GM19452 (cell line): ENCODE measurements around the gene USH1G.
"Not testable (repeated sequence)": the region's sequence is repeated elsewhere in the genome, so short reads cannot be mapped to it uniquely, and the experiment has no call there.

ENCODE experiments used
- ATAC-seq: cut with Tn5 transposase; IDR thresholded peaks from one replicate; pipeline ENCODE4 v1.9.1; 2021; ENCODE audit not compliant: unreplicated experiment

Gene USH1G

DNA sequence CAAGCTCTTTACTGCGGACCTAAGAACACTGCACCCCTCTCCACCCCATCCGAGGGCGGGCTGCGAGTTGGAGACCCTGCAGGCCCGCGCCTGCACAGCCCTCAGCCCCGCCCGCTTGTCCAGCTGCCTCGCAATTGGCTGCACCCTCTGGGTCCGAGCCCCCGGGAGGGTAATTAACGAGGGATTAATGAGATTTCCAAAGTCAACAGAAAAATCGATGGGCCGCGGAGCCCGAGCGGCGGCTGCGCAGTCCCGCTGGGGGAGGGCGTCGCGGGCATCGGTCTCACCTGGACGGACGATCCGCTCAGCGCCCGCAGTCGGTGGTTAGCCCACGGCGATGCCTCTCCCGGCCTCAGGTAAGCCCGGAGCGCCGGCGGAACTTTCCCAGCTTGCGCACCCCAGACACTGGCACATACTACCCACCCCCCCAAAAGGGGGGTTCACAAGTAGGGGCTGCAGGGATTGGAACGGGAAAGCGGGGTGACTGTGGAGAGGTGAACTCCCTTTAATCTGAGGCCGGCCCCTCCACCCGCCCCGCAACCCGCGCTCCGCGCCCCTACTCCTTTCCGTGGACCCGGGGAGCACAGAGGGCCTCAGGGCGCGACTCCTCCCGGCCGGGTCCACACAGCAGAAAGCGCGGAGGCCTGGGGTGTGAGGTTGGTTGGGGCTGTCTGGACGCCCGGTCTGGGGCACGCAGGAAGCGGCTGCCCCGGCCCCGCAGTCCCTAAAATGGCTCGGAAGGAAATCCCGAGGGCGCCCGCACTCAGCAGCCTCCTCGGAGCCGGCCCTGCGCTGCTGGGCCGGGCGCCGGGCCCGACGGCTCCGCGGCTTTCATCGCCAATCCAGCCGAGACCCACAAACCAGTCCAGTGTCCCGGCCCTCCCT lies 12.8 kb upstream of the USH1G start, which contains the start of gene OTOP3:
Gene OTOP3, plus strand, starts transcription at position 314 of the 885 bp plus-strand sequence. Its CDS starts 24 bp downstream, at position 338.
- ATAC-seq, result no peak

- no peak for ATAC-seq
Observed at GRCh38 chr17:74935048-74935447, 12.0 kb upstream of the USH1G start.

DNA sequence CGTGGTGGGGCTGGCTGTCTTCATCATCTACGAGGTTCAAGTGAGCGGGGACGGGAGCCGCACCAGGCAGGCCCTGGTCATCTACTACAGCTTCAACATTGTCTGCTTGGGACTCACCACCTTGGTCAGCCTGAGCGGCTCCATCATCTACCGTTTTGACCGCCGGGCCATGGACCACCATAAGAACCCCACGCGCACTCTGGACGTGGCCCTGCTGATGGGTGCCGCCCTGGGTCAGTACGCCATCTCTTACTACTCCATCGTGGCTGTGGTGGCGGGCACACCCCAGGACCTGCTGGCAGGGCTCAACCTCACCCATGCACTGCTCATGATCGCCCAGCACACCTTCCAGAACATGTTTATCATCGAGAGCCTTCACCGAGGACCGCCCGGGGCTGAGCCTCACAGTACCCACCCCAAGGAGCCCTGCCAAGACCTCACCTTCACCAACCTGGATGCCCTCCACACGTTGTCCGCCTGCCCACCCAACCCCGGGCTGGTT lies 7.5 kb upstream of the USH1G start:
- ATAC-seq, result no peak

GRCh38 chr17:74928786-74929185 lies 5.7 kb upstream of the USH1G start:
- no peak for ATAC-seq

DNA sequence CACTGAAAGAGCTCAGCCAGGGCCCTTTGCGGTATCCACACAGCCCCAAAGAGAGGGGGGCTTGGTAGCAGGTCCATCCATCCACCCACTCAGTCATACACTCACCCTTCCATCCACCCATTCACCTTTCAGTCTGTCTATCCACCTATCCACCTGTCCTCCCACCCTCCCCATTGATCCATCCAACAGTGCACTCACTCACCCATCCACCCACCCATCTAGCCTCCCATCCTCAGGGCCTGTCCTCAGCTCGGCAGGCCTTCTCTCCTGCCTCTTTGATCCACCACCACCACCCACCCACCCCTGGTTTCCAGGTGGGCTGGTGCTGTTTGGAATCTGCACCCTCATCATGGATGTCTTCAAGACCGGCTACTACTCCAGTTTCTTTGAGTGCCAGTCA lies 2.2 kb upstream of the USH1G start:
- no peak for ATAC-seq

- ATAC-seq, result no peak
Observed at GRCh38 chr17:74924250-74924948, 1.3 kb upstream of the USH1G start, which contains the start of gene OTOP2. TSS of gene OTOP2 (plus strand) at chr17:74924273. CDS start at chr17:74924633, 360 bp downstream.

DNA sequence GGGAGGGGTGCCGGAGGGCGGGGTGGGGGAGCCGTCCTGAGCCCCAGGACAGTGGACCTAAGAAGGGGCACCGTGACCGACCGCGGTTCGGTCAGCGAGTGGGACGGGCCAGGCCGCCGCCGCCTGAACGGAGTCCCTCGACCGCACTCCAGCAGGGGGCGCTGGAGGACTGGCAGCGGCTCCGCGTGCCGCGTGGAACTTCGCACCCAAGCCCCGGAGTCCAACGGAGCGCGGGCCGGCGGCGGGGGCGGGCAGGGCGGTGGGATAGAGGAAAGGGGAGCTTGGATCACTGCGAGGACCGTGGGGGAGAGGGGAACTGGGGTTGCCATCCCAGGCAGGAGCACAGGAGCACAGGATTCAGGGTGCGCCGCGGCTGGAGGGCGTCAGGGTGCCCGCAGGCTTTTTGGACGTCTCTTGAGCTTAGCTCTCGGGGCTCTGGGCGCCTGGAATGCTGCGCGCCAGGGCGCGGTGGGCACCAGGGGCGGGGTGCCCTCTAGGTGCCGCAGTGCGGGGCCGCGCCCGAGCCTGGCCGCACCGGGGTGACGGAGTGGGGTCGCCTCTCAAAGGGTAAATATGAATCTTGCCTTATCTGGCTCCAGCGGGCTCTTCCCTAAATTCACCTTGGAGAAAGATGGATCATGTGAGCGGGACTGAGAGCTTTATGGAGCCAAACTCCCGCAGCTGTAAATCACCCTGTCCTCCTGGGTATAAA lies 639 bp upstream of the USH1G start:
- ATAC-seq, result no peak

GRCh38 chr17:74922172-74922571 lies 883 bp downstream of the USH1G start:
- ATAC-seq, result no peak

GRCh38 chr17:74921769-74922168 lies 1.3 kb downstream of the USH1G start:
- no peak for ATAC-seq

DNA sequence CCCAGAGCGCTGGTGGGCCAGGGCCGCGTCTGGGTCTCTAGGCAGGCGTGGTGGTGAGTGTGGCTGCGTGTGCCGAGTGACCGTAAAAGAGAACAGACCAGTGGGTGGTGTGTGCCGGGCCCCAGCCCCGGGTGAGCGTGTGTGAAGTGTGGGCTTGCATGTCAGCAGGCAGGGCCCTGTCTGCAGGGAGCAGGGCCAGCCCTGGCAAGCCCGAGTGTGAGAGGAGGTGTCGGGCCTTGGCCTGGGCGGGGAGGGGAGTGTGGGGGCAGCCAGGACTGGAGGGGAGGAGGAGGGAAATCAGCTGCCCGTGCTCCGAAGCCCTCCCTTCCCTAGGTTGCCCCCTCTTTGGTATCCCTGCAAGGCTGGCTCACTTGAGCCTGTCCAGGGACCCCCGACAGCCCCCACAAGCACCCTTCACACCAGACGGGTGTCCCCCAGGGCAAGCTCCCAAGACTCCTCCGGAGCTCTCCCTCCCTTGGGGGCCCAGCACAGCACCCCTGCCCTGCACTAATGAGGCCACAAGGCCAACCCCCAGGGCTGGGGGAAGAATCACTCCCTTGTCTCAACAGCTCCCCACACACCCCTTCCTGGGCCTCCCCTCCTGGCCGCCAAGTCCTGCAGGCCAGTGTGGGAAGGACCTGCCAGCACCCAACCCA lies 1.9 kb downstream of the USH1G start:
- no peak for ATAC-seq

GRCh38 chr17:74920642-74921025 lies 2.4 kb downstream of the USH1G start:
- no peak for ATAC-seq

- no peak for ATAC-seq
Observed at GRCh38 chr17:74920306-74920620, 2.8 kb downstream of the USH1G start.

DNA sequence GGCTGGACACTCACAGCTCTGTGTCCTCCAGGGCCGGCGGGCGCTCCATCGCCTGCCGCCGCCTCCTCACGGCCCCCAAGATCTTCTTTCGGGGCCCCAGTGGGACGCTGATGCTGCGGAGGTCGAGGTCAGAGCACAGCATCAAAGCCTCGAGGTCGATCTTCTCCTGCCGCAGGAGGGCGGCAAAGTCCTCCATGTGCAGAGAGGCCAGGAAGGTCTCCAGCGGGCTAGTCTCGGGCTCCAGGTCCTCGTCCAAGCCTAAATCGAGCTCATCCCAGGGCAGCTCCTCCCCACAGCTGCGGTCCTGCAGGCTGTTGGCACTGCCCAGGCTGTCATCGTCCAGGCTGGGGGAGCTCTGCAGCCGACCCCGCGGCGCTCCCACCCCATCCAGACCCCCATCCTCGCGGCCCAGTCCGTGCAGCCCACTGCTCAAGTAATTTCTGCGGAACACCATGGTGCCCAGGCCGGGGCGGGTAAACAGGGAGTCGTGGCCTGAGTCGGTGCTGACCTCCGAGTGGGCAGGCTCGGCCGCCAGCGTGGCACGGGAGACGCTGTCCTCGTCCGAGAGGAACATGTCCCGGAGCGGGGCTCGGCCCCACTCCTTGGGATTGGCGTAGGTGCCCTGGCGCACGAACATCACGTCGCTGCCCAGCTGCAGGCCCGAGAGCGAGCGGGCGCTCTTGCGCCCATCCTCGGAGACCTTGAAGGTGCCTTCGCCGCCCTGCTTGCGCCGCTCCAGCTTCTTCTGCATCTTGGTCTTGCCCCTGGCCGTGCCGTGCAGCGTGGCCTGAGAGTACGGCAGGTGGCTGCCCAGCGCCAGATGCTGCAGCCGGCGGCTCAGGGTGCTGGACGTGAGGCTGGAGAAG lies 3.4 kb downstream of the USH1G start:
- ATAC-seq, result no peak

GRCh38 chr17:74918906-74919305 lies 4.1 kb downstream of the USH1G start:
- ATAC-seq, result no peak

- ATAC-seq, result no peak
Observed at GRCh38 chr17:74917430-74917829, 5.6 kb downstream of the USH1G start.

DNA sequence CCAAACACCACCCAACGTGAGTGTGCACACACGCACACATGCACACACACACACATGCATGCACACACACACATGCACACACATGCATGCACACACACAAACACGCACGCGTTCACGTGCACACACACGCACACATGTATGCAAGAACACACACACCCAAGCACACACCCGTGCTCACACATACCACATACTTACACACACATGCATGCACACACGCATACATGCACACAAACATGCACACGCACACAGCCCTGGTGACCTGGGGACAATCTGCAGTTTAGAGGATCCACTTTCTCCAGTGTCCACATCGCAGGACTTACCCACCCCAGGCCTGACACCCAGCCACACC lies 6.2 kb downstream of the USH1G start:
- ATAC-seq, result no peak

DNA sequence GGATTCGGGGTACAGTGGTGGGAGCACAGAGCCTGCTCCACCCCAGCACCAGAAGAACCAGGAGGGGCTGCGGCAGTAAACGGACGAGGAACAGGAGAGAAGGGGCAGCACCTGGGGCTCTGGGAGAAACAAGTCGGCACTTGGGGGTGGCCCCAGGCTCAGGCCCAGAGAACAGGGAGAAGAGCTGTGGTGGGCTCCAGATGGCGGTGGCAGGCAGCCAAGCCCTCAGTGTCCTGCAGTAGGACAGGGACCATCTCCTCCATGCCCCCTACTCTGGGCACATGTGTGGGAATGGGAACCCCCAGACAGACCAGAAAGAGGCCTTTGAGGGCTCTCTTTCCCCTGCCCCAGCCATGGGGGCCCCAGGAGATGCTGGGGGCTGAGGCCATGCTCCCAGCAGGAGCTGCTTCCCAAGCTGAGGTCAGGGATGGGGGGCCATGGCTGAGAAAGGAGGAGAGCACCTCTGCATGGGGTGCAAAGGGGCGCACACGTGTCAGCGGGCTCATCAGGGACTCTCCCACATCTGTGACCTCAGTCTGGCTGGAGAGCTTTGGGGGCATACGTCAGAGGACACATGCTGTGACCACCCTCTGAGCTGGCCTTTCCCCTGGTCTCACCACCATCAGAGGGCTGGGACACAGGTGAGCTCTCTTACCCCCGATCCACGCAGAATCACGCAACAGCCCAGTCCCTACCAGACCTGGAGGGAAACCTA lies 6.8 kb downstream of the USH1G start:
- no peak for ATAC-seq

DNA sequence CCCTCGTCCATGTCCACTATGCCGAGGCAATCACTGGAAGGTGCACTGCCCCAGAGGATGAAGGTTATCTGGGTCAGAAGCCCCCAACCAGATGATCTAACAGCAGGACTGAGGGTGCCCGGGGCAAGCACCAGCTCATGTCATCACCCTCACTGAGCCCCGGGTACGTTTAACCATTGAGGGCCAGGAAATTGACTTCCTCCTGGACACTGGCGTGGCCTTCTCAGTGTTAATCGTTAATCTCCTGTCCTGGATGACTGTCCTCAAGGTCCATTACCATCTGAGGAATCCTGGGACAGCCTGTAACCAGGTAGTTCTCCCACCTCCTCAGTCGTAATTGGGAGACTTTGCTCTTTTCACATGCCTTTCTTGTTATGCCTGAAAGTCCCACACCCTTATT lies 11.6 kb downstream of the USH1G start:
- not testable (repeated sequence) for ATAC-seq

- ATAC-seq, result not testable (repeated sequence)
Observed at GRCh38 chr17:74909097-74909496, 14.0 kb downstream of the USH1G start.
